ENCODE data around the gene TBXAS1.

The TBXAS1 gene

GRCh38 chr7:139909379-139910050, 80.5 kb downstream of the TBXAS1 start:
- TF ChIP-seq, protein P1, sequence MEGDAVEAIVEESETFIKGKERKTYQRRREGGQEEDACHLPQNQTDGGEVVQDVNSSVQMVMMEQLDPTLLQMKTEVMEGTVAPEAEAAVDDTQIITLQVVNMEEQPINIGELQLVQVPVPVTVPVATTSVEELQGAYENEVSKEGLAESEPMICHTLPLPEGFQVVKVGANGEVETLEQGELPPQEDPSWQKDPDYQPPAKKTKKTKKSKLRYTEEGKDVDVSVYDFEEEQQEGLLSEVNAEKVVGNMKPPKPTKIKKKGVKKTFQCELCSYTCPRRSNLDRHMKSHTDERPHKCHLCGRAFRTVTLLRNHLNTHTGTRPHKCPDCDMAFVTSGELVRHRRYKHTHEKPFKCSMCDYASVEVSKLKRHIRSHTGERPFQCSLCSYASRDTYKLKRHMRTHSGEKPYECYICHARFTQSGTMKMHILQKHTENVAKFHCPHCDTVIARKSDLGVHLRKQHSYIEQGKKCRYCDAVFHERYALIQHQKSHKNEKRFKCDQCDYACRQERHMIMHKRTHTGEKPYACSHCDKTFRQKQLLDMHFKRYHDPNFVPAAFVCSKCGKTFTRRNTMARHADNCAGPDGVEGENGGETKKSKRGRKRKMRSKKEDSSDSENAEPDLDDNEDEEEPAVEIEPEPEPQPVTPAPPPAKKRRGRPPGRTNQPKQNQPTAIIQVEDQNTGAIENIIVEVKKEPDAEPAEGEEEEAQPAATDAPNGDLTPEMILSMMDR (IDR thresholded peaks at IDR 0.05; ENCODE audit: control insufficient read depth, extremely low read depth, insufficient read depth): no peak
- no peak overlapping the region for H3K4me3 ChIP-seq (ENCODE audit: low read depth, low read length)
- no peak for DNase-seq (ENCODE audit: low read depth)

- H3K4me3 ChIP-seq (ENCODE audit: low read depth, low read length): no peak overlapping the region
- TF ChIP-seq, protein P1 (IDR thresholded peaks at IDR 0.05; ENCODE audit: control insufficient read depth, extremely low read depth, insufficient read depth): no peak
- DNase-seq (ENCODE audit: low read depth): no peak
Measured at GRCh38 chr7:139913021-139913844, 84.2 kb downstream of the TBXAS1 start.

DNA sequence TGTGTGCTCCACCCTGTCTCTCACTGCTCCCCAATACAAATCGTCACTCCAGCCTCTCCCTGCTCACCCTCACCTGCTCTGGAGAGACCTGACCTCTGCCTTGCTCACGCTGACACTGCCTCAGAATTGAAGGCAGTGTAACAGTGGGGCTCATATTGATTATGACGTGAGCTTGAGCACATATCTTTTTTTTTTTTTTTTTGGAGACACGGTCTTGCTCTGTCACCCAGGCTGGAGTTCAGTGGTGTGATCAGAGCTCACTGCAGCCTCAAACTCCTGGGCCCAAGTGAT, 84.7 kb downstream of the TBXAS1 start:
- no peak for DNase-seq (ENCODE audit: low read depth)
- H3K4me3 ChIP-seq (ENCODE audit: low read depth, low read length): no peak overlapping the region
- TF ChIP-seq, protein P1 (IDR thresholded peaks at IDR 0.05; ENCODE audit: control insufficient read depth, extremely low read depth, insufficient read depth): no peak

DNA sequence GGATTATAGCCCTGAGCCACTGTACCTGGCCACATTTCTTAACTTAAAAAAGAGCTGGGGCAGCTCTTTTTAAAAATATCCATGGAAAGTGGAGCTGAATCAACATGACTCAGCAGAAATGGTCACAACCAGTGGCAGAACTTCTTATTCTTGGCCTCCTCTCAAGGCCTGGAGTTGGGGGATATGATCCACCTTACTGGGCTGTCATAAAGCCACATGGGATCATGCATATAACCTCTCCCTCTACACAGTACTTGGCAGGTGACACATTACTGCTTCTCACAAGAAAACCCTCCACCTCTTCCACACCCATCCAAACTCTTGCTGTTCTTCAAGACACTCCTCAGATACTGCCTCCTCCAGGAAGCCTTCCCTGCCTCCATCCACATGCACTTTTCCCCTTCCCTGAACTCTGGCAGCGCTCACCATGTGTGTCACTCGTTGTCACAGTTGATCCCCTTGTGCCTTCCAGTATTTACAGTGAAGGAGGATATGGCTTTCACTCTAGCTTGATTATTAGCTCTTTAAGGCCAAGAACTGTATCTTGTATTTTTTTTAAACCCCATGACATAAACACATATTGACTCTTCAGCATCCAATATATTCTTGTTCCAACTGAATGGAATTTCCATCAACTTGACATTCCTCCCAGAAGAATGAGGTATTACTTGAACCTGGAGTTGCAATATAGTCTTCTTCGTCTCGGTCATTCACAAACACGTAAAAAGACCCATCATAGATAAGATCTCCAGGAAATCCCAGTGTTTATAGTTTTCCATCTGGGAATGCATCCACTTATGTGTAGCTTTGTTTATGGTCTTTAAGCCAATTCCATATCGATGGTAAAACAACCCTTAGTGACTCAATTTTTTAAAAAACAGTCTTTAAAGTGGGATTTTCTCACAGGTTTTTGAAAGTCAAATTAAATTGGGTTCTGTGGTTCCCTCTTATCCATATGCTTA, 85.5 kb downstream of the TBXAS1 start:
- H3K4me3 ChIP-seq (ENCODE audit: low read depth, low read length): no peak overlapping the region
- DNase-seq (ENCODE audit: low read depth): no peak
- TF ChIP-seq, protein P1 (IDR thresholded peaks at IDR 0.05; ENCODE audit: control insufficient read depth, extremely low read depth, insufficient read depth): no peak

GRCh38 chr7:139915268-139915863, 86.3 kb downstream of the TBXAS1 start:
- no peak for DNase-seq (ENCODE audit: low read depth)

More at GRCh38 chr7:139915268-139915863, 86.3 kb downstream of the TBXAS1 start:
- TF ChIP-seq, protein P1 (IDR thresholded peaks at IDR 0.05; ENCODE audit: control insufficient read depth, extremely low read depth, insufficient read depth): no peak
- no peak overlapping the region for H3K4me3 ChIP-seq (ENCODE audit: low read depth, low read length)

All from LNCaP clone FGC (cell line).